Measurements from ENCODE around the gene ARHGAP33. TPM values are rescaled to one million over a fixed set of nuclear protein-coding genes. Genes with fewer than 3 reads are reported as not detected.

ARHGAP33 gene
- total RNA-seq, 2 donors from 2014 or later: 16.4 to 20.5 TPM

- peak overlapping the region; percentile 65 for H3K4me3 Mint-ChIP-seq
- no peaks in the 10 kb centered on the region for H3K27me3 Mint-ChIP-seq
- H3K9me3 ChIP-seq (ENCODE audit: control insufficient read depth, low read length, poor library complexity, severe bottlenecking): no peaks in the 10 kb centered on the region
- H3K27ac Mint-ChIP-seq: no peak overlapping the region
- ATAC-seq: no peak
- peaks cover 3% of the 10 kb centered on the region for H3K36me3 Mint-ChIP-seq (ENCODE audit: low read depth)
- no peak for DNase-seq
- H3K4me1 Mint-ChIP-seq: peaks cover 27% of the 10 kb centered on the region
Measured at GRCh38 chr19:35755131-35755549, 20.2 kb upstream of the ARHGAP33 start.

- peak; percentile 10 for ATAC-seq
- no peaks in the 10 kb centered on the region for H3K27me3 Mint-ChIP-seq
- peak overlapping the region; percentile 65 for H3K4me3 Mint-ChIP-seq
- H3K27ac Mint-ChIP-seq: no peak overlapping the region
- H3K36me3 Mint-ChIP-seq (ENCODE audit: low read depth): peaks cover 3% of the 10 kb centered on the region
- no peaks in the 10 kb centered on the region for H3K9me3 ChIP-seq (ENCODE audit: control insufficient read depth, low read length, poor library complexity, severe bottlenecking)
- peak; percentile 55 to 71 (median 57) for DNase-seq
- H3K4me1 Mint-ChIP-seq: peaks cover 24% of the 10 kb centered on the region
Measured at GRCh38 chr19:35755550-35756376, 19.6 kb upstream of the ARHGAP33 start.

GRCh38 chr19:35756377-35757230 lies 18.8 kb upstream of the ARHGAP33 start, which contains the start of gene HSPB6:
Gene HSPB6, minus strand, starts transcription at chr19:35757029. Its CDS starts 21 bp downstream, at chr19:35757008.
- DNase-seq: no peak
- peaks cover 3% of the 10 kb centered on the region for H3K36me3 Mint-ChIP-seq (ENCODE audit: low read depth)
- H3K27me3 Mint-ChIP-seq: no peaks in the 10 kb centered on the region
- no peaks in the 10 kb centered on the region for H3K9me3 ChIP-seq (ENCODE audit: control insufficient read depth, low read length, poor library complexity, severe bottlenecking)
- ATAC-seq: no peak
- peak within 1 kb of the TSS; percentile 93 for H3K27ac Mint-ChIP-seq
- peak within 1 kb of the TSS; percentile 99 for H3K4me3 Mint-ChIP-seq
- peaks cover 24% of the 10 kb centered on the region for H3K4me1 Mint-ChIP-seq

- ATAC-seq (no peak), DNase-seq (peak in 1 of 3 donors; percentile 20)
- Mint-ChIP-seq H3K27ac (peak overlapping the region; percentile 93), H3K4me1 (peaks cover 24% of the 10 kb centered on the region), H3K36me3 (ENCODE audit: low read depth) (peaks cover 6% of the 10 kb centered on the region), H3K27me3 (no peaks in the 10 kb centered on the region), H3K4me3 (peak overlapping the region; percentile 99)
- no peaks in the 10 kb centered on the region for H3K9me3 ChIP-seq (ENCODE audit: control insufficient read depth, low read length, poor library complexity, severe bottlenecking)
Measured at GRCh38 chr19:35757231-35757748, 18.1 kb upstream of the ARHGAP33 start.

- H3K4me1 Mint-ChIP-seq: peaks cover 24% of the 10 kb centered on the region
- H3K27ac Mint-ChIP-seq: peak within 1 kb of the TSS; percentile 93
- H3K4me3 Mint-ChIP-seq: peak within 1 kb of the TSS; percentile 99
- H3K36me3 Mint-ChIP-seq (ENCODE audit: low read depth): peaks cover 6% of the 10 kb centered on the region
- no peaks in the 10 kb centered on the region for H3K27me3 Mint-ChIP-seq
- DNase-seq: peak; percentile 91 to 97 (median 97)
- H3K9me3 ChIP-seq (ENCODE audit: control insufficient read depth, low read length, poor library complexity, severe bottlenecking): no peaks in the 10 kb centered on the region
- peak; percentile 96 for ATAC-seq
Measured at GRCh38 chr19:35757749-35758608, 17.4 kb upstream of the ARHGAP33 start, which contains the start of gene PROSER3. Gene PROSER3, plus strand, starts transcription at chr19:35758176. Its CDS starts 40 bp downstream, at chr19:35758216.

GRCh38 chr19:35759697-35760096 lies 15.7 kb upstream of the ARHGAP33 start:
- DNase-seq (no peak), ATAC-seq (no peak)
- H3K4me1 Mint-ChIP-seq: peaks cover 23% of the 10 kb centered on the region
- peak overlapping the region; percentile 74 for H3K27ac Mint-ChIP-seq
- H3K4me3 Mint-ChIP-seq: peak overlapping the region; percentile 57
- peaks cover 6% of the 10 kb centered on the region for H3K36me3 Mint-ChIP-seq (ENCODE audit: low read depth)
- no peaks in the 10 kb centered on the region for H3K9me3 ChIP-seq (ENCODE audit: control insufficient read depth, low read length, poor library complexity, severe bottlenecking)
- H3K27me3 Mint-ChIP-seq: no peaks in the 10 kb centered on the region

- Mint-ChIP-seq H3K4me3 (no peak overlapping the region), H3K36me3 (ENCODE audit: low read depth) (peaks cover 8% of the 10 kb centered on the region), H3K4me1 (peaks cover 22% of the 10 kb centered on the region), H3K27ac (peak overlapping the region; percentile 74), H3K27me3 (no peaks in the 10 kb centered on the region)
- no peaks in the 10 kb centered on the region for H3K9me3 ChIP-seq (ENCODE audit: control insufficient read depth, low read length, poor library complexity, severe bottlenecking)
- ATAC-seq (no peak), DNase-seq (no peak)
Measured at GRCh38 chr19:35760711-35761349, 14.5 kb upstream of the ARHGAP33 start.

GRCh38 chr19:35764432-35765315 lies 10.7 kb upstream of the ARHGAP33 start:
- H3K36me3 Mint-ChIP-seq (ENCODE audit: low read depth): peaks cover 5% of the 10 kb centered on the region
- DNase-seq (no peak), ATAC-seq (no peak)
- no peaks in the 10 kb centered on the region for H3K9me3 ChIP-seq (ENCODE audit: control insufficient read depth, low read length, poor library complexity, severe bottlenecking)
- no peaks in the 10 kb centered on the region for H3K27me3 Mint-ChIP-seq
- H3K4me3 Mint-ChIP-seq: no peak overlapping the region
- H3K27ac Mint-ChIP-seq: no peak overlapping the region
- H3K4me1 Mint-ChIP-seq: peaks cover 3% of the 10 kb centered on the region

GRCh38 chr19:35766571-35767104 lies 8.7 kb upstream of the ARHGAP33 start:
- no peak for ATAC-seq
- Mint-ChIP-seq H3K36me3 (ENCODE audit: low read depth) (peaks cover 5% of the 10 kb centered on the region), H3K27ac (no peak overlapping the region), H3K4me3 (no peak overlapping the region), H3K27me3 (no peaks in the 10 kb centered on the region), H3K4me1 (peaks cover 5% of the 10 kb centered on the region)
- no peaks in the 10 kb centered on the region for H3K9me3 ChIP-seq (ENCODE audit: control insufficient read depth, low read length, poor library complexity, severe bottlenecking)
- no peak for DNase-seq

- ATAC-seq (no peak), DNase-seq (no peak)
- Mint-ChIP-seq H3K4me3 (no peak overlapping the region), H3K27ac (no peak overlapping the region), H3K4me1 (peaks cover 5% of the 10 kb centered on the region), H3K36me3 (ENCODE audit: low read depth) (peaks cover 2% of the 10 kb centered on the region), H3K27me3 (no peaks in the 10 kb centered on the region)
- no peaks in the 10 kb centered on the region for H3K9me3 ChIP-seq (ENCODE audit: control insufficient read depth, low read length, poor library complexity, severe bottlenecking)
Measured at GRCh38 chr19:35767288-35768081, 7.9 kb upstream of the ARHGAP33 start.

- no peaks in the 10 kb centered on the region for H3K9me3 ChIP-seq (ENCODE audit: control insufficient read depth, low read length, poor library complexity, severe bottlenecking)
- DNase-seq: no peak
- Mint-ChIP-seq H3K27ac (no peak overlapping the region), H3K27me3 (no peaks in the 10 kb centered on the region), H3K4me3 (no peak overlapping the region), H3K4me1 (peaks cover 5% of the 10 kb centered on the region), H3K36me3 (ENCODE audit: low read depth) (peaks cover 2% of the 10 kb centered on the region)
- ATAC-seq: no peak
Measured at GRCh38 chr19:35768082-35768421, 7.3 kb upstream of the ARHGAP33 start.
